ENCODE data around the gene MR1. TPM values are rescaled to one million over a fixed set of nuclear protein-coding genes. Genes with fewer than 3 reads are reported as not detected.

MR1 gene
- total and polyA plus RNA-seq, 9 of the 15 experiments (the other 6 are each of a cell fraction or from before 2014, with no cell fraction given) = 9.7 to 21.7 (median 15.6) TPM

DNA sequence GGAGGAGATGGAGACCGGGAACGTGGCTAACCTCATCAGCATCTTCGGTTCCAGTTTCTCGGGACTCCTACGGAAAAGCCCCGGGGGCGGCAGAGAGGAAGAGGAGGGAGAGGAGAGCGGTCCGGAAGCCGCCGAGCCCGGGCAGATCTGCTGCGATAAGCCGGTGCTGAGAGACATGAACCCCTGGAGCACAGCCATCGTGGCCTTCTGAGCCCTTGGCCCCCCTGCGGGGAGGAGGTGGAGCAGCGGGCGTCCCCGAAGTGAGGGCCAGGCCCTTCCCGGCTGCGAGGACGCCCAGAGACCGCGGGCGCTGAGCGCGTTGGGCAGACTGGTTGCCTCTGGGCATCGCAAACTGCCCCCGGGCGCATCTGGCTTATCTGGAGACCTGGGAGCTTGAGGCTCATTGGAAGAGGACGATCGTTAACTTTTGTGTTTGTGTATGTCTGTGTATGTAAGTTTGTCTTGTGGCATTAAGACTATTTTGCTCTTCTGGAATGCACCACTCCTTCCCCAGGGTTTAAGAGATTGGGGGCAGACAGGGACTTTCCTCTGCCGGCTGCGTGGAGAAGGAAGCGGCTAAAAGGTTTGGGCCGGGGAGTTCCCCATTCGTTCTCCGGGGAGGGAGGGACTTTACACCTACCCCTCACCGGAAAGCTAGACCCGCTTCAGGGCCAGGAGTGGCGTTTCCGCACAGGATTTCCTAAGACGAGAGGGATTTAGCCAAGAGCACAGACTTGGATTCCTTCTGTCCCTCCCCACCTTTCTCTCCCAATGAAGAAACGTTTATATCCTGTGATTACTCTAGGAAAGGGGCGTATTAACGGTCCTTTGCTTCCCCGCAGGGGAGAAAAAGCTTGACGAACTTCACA, 56.1 kb downstream of the MR1 start (continued):
- TF ChIP-seq GABPA (tag; conservative IDR thresholded peaks at IDR 0.05; ENCODE audit: low read depth) (peak; percentile 57; the same call in 1 of the 2 replicates), NRF1 (conservative IDR thresholded peaks at IDR 0.05 in 1 of 2, IDR thresholded peaks at IDR 0.05 in 1 of 2) (peak; percentile 30 to 35; a peak in 2 of 4 replicates), GATA2 (CRISPR knock-in tag; IDR thresholded peaks at IDR 0.05) (peak; percentile 80), SMAD2 (IDR thresholded peaks at IDR 0.05; ENCODE audit: low read depth, low read length) (no peak), NFIC (IDR thresholded peaks at IDR 0.05) (peak; percentile 68), ESRRA (IDR thresholded peaks at IDR 0.05; ENCODE audit: borderline replicate concordance, low read depth) (0 out of 2 replicates have a peak, but pooled peaks have one; percentile 8), FOXP1 (CRISPR knock-in tag; IDR thresholded peaks at IDR 0.05) (peak; percentile 47; the same call in 1 of the 2 replicates), ZFP1 (CRISPR knock-in tag; IDR thresholded peaks at IDR 0.05) (peak; percentile 52; the same call in 1 of the 2 replicates), ZNF764 (CRISPR knock-in tag; IDR thresholded peaks at IDR 0.05; ENCODE audit: low read depth) (no peak), SAFB (IDR thresholded peaks at IDR 0.05; ENCODE audit: borderline replicate concordance, low read depth, low read length) (0 out of 2 replicates have a peak, but pooled peaks have one; percentile 23), ZNF143 (CRISPR knock-in tag; IDR thresholded peaks at IDR 0.05) (no peak), HIVEP1 (CRISPR knock-in tag; IDR thresholded peaks at IDR 0.05) (no peak), ZNF134 (CRISPR knock-in tag; conservative IDR thresholded peaks at IDR 0.05) (no peak; the same call in 1 of the 2 replicates), TCFL5 (CRISPR knock-in tag; conservative IDR thresholded peaks at IDR 0.05) (no peak), ELF1 (tag; IDR thresholded peaks at IDR 0.05) (peak; percentile 65), RBM22 (IDR thresholded peaks at IDR 0.05; ENCODE audit: low read depth, low read length, poor library complexity, severe bottlenecking) (peak; percentile 94), ZNF561 (CRISPR knock-in tag; conservative IDR thresholded peaks at IDR 0.05) (no peak), KDM2B (CRISPR knock-in tag; IDR thresholded peaks at IDR 0.05) (peak; percentile 51), PHF8 (IDR thresholded peaks at IDR 0.05; ENCODE audit: borderline replicate concordance, low read length) (peak; percentile 35; the same call in 1 of the 2 replicates)
- TF ChIP-seq, protein P1, sequence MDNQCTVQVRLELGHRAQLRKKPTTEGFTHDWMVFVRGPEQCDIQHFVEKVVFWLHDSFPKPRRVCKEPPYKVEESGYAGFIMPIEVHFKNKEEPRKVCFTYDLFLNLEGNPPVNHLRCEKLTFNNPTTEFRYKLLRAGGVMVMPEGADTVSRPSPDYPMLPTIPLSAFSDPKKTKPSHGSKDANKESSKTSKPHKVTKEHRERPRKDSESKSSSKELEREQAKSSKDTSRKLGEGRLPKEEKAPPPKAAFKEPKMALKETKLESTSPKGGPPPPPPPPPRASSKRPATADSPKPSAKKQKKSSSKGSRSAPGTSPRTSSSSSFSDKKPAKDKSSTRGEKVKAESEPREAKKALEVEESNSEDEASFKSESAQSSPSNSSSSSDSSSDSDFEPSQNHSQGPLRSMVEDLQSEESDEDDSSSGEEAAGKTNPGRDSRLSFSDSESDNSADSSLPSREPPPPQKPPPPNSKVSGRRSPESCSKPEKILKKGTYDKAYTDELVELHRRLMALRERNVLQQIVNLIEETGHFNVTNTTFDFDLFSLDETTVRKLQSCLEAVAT (IDR thresholded peaks at IDR 0.05) = peak; percentile 33 to 71; a peak in 2 of 4 replicates
- TF ChIP-seq, protein P2, sequence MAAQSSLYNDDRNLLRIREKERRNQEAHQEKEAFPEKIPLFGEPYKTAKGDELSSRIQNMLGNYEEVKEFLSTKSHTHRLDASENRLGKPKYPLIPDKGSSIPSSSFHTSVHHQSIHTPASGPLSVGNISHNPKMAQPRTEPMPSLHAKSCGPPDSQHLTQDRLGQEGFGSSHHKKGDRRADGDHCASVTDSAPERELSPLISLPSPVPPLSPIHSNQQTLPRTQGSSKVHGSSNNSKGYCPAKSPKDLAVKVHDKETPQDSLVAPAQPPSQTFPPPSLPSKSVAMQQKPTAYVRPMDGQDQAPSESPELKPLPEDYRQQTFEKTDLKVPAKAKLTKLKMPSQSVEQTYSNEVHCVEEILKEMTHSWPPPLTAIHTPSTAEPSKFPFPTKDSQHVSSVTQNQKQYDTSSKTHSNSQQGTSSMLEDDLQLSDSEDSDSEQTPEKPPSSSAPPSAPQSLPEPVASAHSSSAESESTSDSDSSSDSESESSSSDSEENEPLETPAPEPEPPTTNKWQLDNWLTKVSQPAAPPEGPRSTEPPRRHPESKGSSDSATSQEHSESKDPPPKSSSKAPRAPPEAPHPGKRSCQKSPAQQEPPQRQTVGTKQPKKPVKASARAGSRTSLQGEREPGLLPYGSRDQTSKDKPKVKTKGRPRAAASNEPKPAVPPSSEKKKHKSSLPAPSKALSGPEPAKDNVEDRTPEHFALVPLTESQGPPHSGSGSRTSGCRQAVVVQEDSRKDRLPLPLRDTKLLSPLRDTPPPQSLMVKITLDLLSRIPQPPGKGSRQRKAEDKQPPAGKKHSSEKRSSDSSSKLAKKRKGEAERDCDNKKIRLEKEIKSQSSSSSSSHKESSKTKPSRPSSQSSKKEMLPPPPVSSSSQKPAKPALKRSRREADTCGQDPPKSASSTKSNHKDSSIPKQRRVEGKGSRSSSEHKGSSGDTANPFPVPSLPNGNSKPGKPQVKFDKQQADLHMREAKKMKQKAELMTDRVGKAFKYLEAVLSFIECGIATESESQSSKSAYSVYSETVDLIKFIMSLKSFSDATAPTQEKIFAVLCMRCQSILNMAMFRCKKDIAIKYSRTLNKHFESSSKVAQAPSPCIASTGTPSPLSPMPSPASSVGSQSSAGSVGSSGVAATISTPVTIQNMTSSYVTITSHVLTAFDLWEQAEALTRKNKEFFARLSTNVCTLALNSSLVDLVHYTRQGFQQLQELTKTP (IDR thresholded peaks at IDR 0.05; ENCODE audit: low read depth in 1 of 2, partially characterized antibody in 2 of 2) = peak in 1 of 2 experiments; percentile 81
- TF ChIP-seq, protein P3, sequence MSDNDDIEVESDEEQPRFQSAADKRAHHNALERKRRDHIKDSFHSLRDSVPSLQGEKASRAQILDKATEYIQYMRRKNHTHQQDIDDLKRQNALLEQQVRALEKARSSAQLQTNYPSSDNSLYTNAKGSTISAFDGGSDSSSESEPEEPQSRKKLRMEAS (CRISPR knock-in tag; IDR thresholded peaks at IDR 0.05) = peak; percentile 61
